GM12891 (cell line): ENCODE results near the gene DUSP22.

Source experiments
- PAX5 ChIP-seq: IDR thresholded peaks from 2 replicates; pipeline ENCODE4 v1.6.1; 2011; ENCODE audit warnings: low read length, moderate library complexity, mild to moderate bottlenecking; ENCODE audit not compliant: insufficient read depth, severe bottlenecking
- POLR2A ChIP-seq: IDR thresholded peaks from 2 replicates; pipeline ENCODE4 v1.6.1; 2011; ENCODE audit warnings: low read depth, low read length, control low read depth
- POLR2AphosphoS5 ChIP-seq: IDR thresholded peaks from 2 replicates; pipeline ENCODE4 v1.6.1; 2011; ENCODE audit warnings: low read depth, low read length, control low read depth
- POU2F2 ChIP-seq: IDR thresholded peaks from 2 replicates; pipeline ENCODE4 v1.6.1; 2011; ENCODE audit warnings: low read depth, mild to moderate bottlenecking, control low read depth, low read length, moderate library complexity
- SPI1 ChIP-seq: IDR thresholded peaks from 2 replicates; pipeline ENCODE4 v1.6.1; 2011; ENCODE audit warnings: low read depth, low read length, control low read depth
- TAF1 ChIP-seq: IDR thresholded peaks from 2 replicates; pipeline ENCODE4 v1.6.1; 2011; ENCODE audit warnings: low read depth, low read length, control low read depth

GRCh38 chr6:363909-364308 lies 71.6 kb downstream of the DUSP22 start:
- TF ChIP-seq POLR2A (no peak), POLR2AphosphoS5 (no peak), PAX5 (no peak), POU2F2 (no peak), TAF1 (no peak), SPI1 (no peak)
